ENCODE results near the gene TMEM54.

TMEM54 gene

GRCh38 chr1:32946413-32946812 is 45.2 kb upstream of the TMEM54 start:
- no peak overlapping the region for H3K4me3 Mint-ChIP-seq
- TF ChIP-seq CTCF (IDR thresholded peaks at IDR 0.05; ENCODE audit: unreplicated experiment in 3 of 3): no peak
- H3K9me3 Mint-ChIP-seq: no peaks in the 10 kb centered on the region
- H3K27me3 Mint-ChIP-seq (ENCODE audit: low read depth): no peaks in the 10 kb centered on the region
- H3K36me3 Mint-ChIP-seq (ENCODE audit: low read depth): peaks cover 48% of the 10 kb centered on the region
- H3K27ac Mint-ChIP-seq: no peak overlapping the region
- H3K4me1 Mint-ChIP-seq: peaks cover 5% of the 10 kb centered on the region

- H3K4me3 Mint-ChIP-seq: no peak overlapping the region
- H3K27me3 Mint-ChIP-seq (ENCODE audit: low read depth): no peaks in the 10 kb centered on the region
- H3K9me3 Mint-ChIP-seq: no peaks in the 10 kb centered on the region
- H3K27ac Mint-ChIP-seq: no peak overlapping the region
- peaks cover 62% of the 10 kb centered on the region for H3K36me3 Mint-ChIP-seq (ENCODE audit: low read depth)
- peaks cover 17% of the 10 kb centered on the region for H3K4me1 Mint-ChIP-seq
- TF ChIP-seq CTCF (IDR thresholded peaks at IDR 0.05; ENCODE audit: unreplicated experiment in 3 of 3): no peak
These were observed 43.0 kb upstream of the TMEM54 start for GRCh38 chr1:32944180-32944579.

GRCh38 chr1:32939655-32940371 is 38.6 kb upstream of the TMEM54 start:
- no peak for TF ChIP-seq CTCF (IDR thresholded peaks at IDR 0.05; ENCODE audit: unreplicated experiment in 3 of 3)
- Mint-ChIP-seq H3K36me3 (ENCODE audit: low read depth) (peaks cover 69% of the 10 kb centered on the region), H3K9me3 (no peaks in the 10 kb centered on the region), H3K4me3 (no peak overlapping the region), H3K27me3 (ENCODE audit: low read depth) (no peaks in the 10 kb centered on the region), H3K27ac (peak overlapping the region in 2 of 3 experiments; percentile 7 to 38), H3K4me1 (peaks cover 12% of the 10 kb centered on the region)

- H3K27me3 Mint-ChIP-seq (ENCODE audit: low read depth): no peaks in the 10 kb centered on the region
- H3K4me3 Mint-ChIP-seq: no peak overlapping the region
- peaks cover 20% of the 10 kb centered on the region for H3K4me1 Mint-ChIP-seq
- no peak for TF ChIP-seq CTCF (IDR thresholded peaks at IDR 0.05; ENCODE audit: unreplicated experiment in 3 of 3)
- H3K27ac Mint-ChIP-seq: peak overlapping the region in 1 of 3 experiments; percentile 33
- no peaks in the 10 kb centered on the region for H3K9me3 Mint-ChIP-seq
- peaks cover 47% of the 10 kb centered on the region for H3K36me3 Mint-ChIP-seq (ENCODE audit: low read depth)
These were observed 35.9 kb upstream of the TMEM54 start for GRCh38 chr1:32937061-32937460.

DNA sequence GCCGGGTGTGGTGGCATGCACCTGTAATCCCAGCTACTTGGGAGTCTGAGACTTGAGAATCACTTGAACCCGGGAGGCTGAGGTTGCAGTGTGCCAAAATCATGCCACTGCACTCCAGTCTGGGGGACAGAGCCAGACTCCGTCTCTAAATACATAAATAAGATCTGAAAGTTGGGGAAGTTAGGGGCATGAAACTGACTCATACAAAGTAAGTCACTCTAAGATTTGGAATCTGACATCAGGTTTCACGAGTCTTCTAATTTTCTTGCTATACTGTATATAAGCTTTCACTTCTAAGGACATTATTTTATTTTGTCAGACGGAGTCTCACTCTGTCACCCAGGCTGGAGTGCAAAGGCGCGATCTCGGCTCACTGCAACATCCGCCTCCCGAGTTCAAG is 33.3 kb upstream of the TMEM54 start:
- TF ChIP-seq CTCF (IDR thresholded peaks at IDR 0.05; ENCODE audit: unreplicated experiment in 3 of 3): no peak
- Mint-ChIP-seq H3K36me3 (ENCODE audit: low read depth) (peaks cover 35% of the 10 kb centered on the region), H3K4me1 (peaks cover 11% of the 10 kb centered on the region), H3K27me3 (ENCODE audit: low read depth) (no peaks in the 10 kb centered on the region), H3K9me3 (no peaks in the 10 kb centered on the region), H3K27ac (no peak overlapping the region), H3K4me3 (no peak overlapping the region)

GRCh38 chr1:32933742-32934322 is 32.6 kb upstream of the TMEM54 start:
- peaks cover 8% of the 10 kb centered on the region for H3K4me1 Mint-ChIP-seq
- H3K27me3 Mint-ChIP-seq (ENCODE audit: low read depth): no peaks in the 10 kb centered on the region
- peaks cover 31% of the 10 kb centered on the region for H3K36me3 Mint-ChIP-seq (ENCODE audit: low read depth)
- H3K4me3 Mint-ChIP-seq: no peak overlapping the region
- peak overlapping the region; percentile 69 to 94 (median 88) for H3K27ac Mint-ChIP-seq
- peak in 1 of 3 experiments; percentile 22 for TF ChIP-seq CTCF (IDR thresholded peaks at IDR 0.05; ENCODE audit: unreplicated experiment in 3 of 3)
- no peaks in the 10 kb centered on the region for H3K9me3 Mint-ChIP-seq
